ENCODE results near the gene DTX3. TPM values are rescaled to one million over a fixed set of nuclear protein-coding genes. Genes with fewer than 3 reads are reported as not detected.

DTX3 gene
- polyA plus RNA-seq, 3 donors, result 0.08 to 1.3 TPM; not detected in 1

DNA sequence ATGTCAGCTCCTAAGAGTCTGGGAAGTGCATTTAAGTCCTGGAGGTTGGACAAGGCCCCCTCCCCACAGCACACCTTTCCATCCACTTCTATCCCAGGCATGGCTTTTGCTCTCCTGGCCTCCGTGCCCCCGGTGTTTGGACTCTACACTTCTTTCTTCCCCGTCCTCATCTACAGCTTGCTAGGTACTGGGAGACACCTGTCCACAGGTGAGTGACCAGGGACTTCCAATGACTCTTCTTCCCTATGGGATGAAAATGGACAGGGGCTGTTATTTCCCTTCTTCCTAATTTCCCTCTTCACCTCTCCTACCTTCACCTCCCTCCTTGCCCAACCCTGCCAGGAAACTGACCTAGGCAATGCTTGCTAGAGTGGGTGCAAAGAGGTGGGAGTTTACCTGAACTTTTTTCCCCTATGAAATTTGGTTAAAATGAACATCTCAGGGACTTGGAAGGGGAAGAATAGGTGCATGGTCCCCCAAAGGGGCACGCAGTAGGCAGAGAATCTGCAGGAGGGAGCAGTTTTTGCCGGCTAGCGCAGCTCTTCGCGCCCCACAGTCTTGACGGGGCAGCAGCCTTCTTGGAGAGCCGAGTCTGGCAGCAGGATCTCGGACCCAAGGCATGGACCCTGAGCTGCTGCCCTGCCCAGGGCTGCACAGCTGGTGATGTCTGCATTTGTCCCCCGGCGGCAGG is 15.8 kb downstream of the DTX3 start:
- H3K27me3 ChIP-seq (ENCODE audit: control insufficient read depth in 2 of 2, insufficient read depth in 2 of 2, low read length in 2 of 2), result peaks cover 43 to 93% of the 10 kb centered on the region in 2 donors
- TF ChIP-seq, protein P1, sequence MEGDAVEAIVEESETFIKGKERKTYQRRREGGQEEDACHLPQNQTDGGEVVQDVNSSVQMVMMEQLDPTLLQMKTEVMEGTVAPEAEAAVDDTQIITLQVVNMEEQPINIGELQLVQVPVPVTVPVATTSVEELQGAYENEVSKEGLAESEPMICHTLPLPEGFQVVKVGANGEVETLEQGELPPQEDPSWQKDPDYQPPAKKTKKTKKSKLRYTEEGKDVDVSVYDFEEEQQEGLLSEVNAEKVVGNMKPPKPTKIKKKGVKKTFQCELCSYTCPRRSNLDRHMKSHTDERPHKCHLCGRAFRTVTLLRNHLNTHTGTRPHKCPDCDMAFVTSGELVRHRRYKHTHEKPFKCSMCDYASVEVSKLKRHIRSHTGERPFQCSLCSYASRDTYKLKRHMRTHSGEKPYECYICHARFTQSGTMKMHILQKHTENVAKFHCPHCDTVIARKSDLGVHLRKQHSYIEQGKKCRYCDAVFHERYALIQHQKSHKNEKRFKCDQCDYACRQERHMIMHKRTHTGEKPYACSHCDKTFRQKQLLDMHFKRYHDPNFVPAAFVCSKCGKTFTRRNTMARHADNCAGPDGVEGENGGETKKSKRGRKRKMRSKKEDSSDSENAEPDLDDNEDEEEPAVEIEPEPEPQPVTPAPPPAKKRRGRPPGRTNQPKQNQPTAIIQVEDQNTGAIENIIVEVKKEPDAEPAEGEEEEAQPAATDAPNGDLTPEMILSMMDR (IDR thresholded peaks at IDR 0.05), result no peak
- H3K79me2 ChIP-seq (ENCODE audit: insufficient read depth, low read length), result no peaks in the 10 kb centered on the region
- Mint-ChIP-seq H3K36me3 (peaks cover 13 to 14% of the 10 kb centered on the region in 2 donors), H3K27ac (no peak overlapping the region), H3K9me3 (peaks cover 0 to 27% (median 6%) of the 10 kb centered on the region in 7 donors), H3K4me3 (peak overlapping the region; percentile 73 to 93), H3K27me3 (ENCODE audit: low read depth in 3 of 3) (peaks cover 89 to 96% (median 94%) of the 10 kb centered on the region in 3 donors), H3K4me1 (peaks cover 25% of the 10 kb centered on the region)
- H3K4me2 ChIP-seq (replicated peaks; ENCODE audit: extremely low read depth, low read length, poor library complexity, severe bottlenecking), result peak overlapping the region; percentile 73
- H4K20me1 ChIP-seq (ENCODE audit: insufficient read depth, low read length), result no peaks in the 10 kb centered on the region
- H3K9ac ChIP-seq (ENCODE audit: insufficient read depth, low read length, poor library complexity, severe bottlenecking), result no peak overlapping the region
- H3K36me3 ChIP-seq (replicated peaks in 1 of 2; ENCODE audit: control insufficient read depth in 1 of 2, insufficient read depth in 2 of 2, low read length in 2 of 2), result no peaks in the 10 kb centered on the region
- H3K4me1 ChIP-seq (ENCODE audit: control insufficient read depth in 1 of 2, insufficient read depth in 2 of 2, low read length in 2 of 2), result peaks cover 18 to 23% of the 10 kb centered on the region in 2 donors
- H3K9me3 ChIP-seq (replicated peaks in 1 of 2; ENCODE audit: control insufficient read depth in 1 of 2, insufficient read depth in 1 of 2, low read length in 2 of 2), result peaks cover 5 to 31% of the 10 kb centered on the region in 2 donors
- WGBS (ENCODE audit: insufficient coverage), result 8% methylated on average over 12 of the region's 13 CpGs
- peak overlapping the region in 1 of 3 experiments; percentile 74 for H3K4me3 ChIP-seq (replicated peaks in 1 of 3; ENCODE audit: low read depth in 2 of 3, low read length in 3 of 3)
- intact Hi-C loops (cut with micrococcal nuclease), result loop anchor here in 1 of 2 donors (5.0 to 10.0 kb wide), 2 partner anchors 38 to 146 kb away; partner anchors contain the start of gene ARHGAP9
- H3K27ac ChIP-seq (ENCODE audit: low read depth in 1 of 2, low read length in 2 of 2), result no peak overlapping the region
- H2AFZ ChIP-seq (ENCODE audit: insufficient read depth, low read depth, low read length, poor library complexity, severe bottlenecking), result peak overlapping the region; percentile 71
- DNase-seq, result no peak

DNA sequence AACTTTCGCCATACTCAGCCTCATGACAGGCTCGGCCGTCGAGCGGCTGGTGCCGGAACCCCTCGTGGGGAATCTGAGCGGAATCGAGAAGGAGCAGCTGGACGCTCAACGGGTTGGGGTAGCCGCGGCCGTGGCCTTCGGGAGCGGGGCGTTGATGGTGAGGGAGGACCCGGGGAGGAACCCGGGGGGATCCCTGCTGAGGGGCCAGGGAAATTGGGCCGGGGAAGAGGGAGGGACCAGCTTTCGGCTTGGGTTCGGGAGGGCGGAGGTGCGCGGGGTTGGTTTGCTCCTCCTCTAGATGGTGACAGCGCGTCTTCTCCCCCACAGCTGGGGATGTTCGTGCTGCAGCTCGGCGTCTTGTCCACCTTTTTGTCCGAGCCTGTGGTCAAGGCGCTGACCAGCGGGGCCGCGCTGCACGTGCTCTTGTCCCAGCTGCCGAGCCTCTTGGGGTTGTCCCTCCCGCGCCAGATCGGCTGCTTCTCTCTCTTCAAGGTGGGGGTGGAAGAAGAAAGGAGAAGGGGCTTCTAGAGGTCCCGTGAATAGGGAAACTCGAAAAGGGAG is 16.4 kb downstream of the DTX3 start:
- H4K20me1 ChIP-seq (ENCODE audit: insufficient read depth, low read length), result no peaks in the 10 kb centered on the region
- H3K27me3 ChIP-seq (ENCODE audit: control insufficient read depth in 2 of 2, insufficient read depth in 2 of 2, low read length in 2 of 2), result peaks cover 47 to 97% of the 10 kb centered on the region in 2 donors

More for the DNA sequence above, 16.4 kb downstream of the DTX3 start:
- Mint-ChIP-seq H3K27me3 (ENCODE audit: low read depth in 3 of 3) (peaks cover 89 to 97% (median 94%) of the 10 kb centered on the region in 3 donors), H3K27ac (peak overlapping the region in 2 of 7 donors; percentile 23 to 41), H3K4me3 (peak overlapping the region; percentile 73 to 93), H3K4me1 (peaks cover 25% of the 10 kb centered on the region), H3K9me3 (peaks cover 0 to 27% (median 6%) of the 10 kb centered on the region in 7 donors), H3K36me3 (peaks cover 13 to 14% of the 10 kb centered on the region in 2 donors)
- Histone ChIP-seq H3K79me2 (ENCODE audit: insufficient read depth, low read length) (no peaks in the 10 kb centered on the region), H3K4me1 (ENCODE audit: control insufficient read depth in 1 of 2, insufficient read depth in 2 of 2, low read length in 2 of 2) (peaks cover 18 to 23% of the 10 kb centered on the region in 2 donors), H3K9me3 (replicated peaks in 1 of 2; ENCODE audit: control insufficient read depth in 1 of 2, insufficient read depth in 1 of 2, low read length in 2 of 2) (peaks cover 5 to 31% of the 10 kb centered on the region in 2 donors), H3K4me2 (replicated peaks; ENCODE audit: extremely low read depth, low read length, poor library complexity, severe bottlenecking) (peak overlapping the region; percentile 73), H3K27ac (ENCODE audit: low read depth in 1 of 2, low read length in 2 of 2) (no peak overlapping the region), H3K4me3 (replicated peaks in 1 of 3; ENCODE audit: low read depth in 2 of 3, low read length in 3 of 3) (peak overlapping the region in 2 of 3 experiments; percentile 23 to 74), H2AFZ (ENCODE audit: insufficient read depth, low read depth, low read length, poor library complexity, severe bottlenecking) (peak overlapping the region; percentile 71), H3K9ac (ENCODE audit: insufficient read depth, low read length, poor library complexity, severe bottlenecking) (peak overlapping the region; percentile 21), H3K36me3 (replicated peaks in 1 of 2; ENCODE audit: control insufficient read depth in 1 of 2, insufficient read depth in 2 of 2, low read length in 2 of 2) (no peaks in the 10 kb centered on the region)
- peak; percentile 18 to 30 (median 28) for DNase-seq
- TF ChIP-seq, protein P1 (IDR thresholded peaks at IDR 0.05), result no peak
- intact Hi-C loops (cut with micrococcal nuclease), result loop anchor here (1.0 to 10.0 kb wide), 3 partner anchors 37 to 146 kb away; partner anchors contain the start of gene ARHGAP9 (in 1 of the 2)
- under 1% methylated on average over 36 of the region's 42 CpGs for WGBS (ENCODE audit: insufficient coverage)
